HG03342 (cell line): Measurements from ENCODE around the gene GPR146.

Experiments used
- ATAC-seq: cut with Tn5 transposase; IDR thresholded peaks from one replicate; pipeline ENCODE4 v1.9.1; 2021; ENCODE audit warnings: mild to moderate bottlenecking, moderate library complexity; ENCODE audit not compliant: unreplicated experiment

Gene GPR146

DNA sequence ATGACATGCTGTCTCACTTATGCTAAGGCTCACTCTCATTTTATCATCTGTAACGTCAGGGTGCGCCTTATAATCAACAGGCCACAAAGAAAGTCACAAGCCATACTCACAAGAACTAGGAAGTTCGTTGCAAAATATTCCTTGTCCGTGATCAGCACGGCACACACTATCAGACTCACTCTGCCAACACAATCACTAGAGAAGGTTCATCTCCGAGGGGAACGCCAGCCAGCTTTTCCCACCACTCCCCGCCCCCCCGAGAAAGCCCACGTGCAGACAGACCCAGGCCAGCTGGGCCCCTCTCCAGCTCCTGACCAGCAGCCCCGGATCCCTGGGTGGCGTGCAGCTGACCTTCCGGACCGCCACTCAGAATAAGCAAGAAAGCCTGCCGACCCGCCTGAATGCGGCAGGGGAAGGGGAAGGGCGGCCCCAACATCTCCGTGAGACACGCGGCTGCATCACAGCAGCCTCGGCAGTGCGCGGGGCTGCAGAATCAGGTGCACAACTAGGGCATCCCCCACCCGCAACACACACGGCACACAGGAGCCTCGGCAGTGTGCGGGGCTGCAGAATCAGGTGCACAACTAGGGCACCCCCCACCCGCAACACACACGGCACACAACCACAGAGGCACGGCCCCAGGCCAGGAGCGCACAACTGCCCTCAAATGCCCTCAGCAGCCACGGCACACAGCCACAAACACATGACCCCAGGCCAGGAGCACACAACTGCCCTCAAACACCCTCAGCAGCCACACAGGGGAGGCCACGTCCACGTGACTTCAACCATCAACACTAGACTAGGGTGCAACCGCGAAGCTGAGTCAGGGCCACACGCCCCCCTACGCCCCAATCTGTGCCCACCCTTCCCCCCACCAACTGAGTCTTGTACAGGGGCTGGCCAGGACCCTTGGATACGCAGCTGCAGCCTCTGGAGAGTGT is 2.5 kb upstream of the GPR146 start:
- ATAC-seq = no peak

- no peak for ATAC-seq
Measured at GRCh38 chr7:1042492-1042833, 1.9 kb upstream of the GPR146 start.

DNA sequence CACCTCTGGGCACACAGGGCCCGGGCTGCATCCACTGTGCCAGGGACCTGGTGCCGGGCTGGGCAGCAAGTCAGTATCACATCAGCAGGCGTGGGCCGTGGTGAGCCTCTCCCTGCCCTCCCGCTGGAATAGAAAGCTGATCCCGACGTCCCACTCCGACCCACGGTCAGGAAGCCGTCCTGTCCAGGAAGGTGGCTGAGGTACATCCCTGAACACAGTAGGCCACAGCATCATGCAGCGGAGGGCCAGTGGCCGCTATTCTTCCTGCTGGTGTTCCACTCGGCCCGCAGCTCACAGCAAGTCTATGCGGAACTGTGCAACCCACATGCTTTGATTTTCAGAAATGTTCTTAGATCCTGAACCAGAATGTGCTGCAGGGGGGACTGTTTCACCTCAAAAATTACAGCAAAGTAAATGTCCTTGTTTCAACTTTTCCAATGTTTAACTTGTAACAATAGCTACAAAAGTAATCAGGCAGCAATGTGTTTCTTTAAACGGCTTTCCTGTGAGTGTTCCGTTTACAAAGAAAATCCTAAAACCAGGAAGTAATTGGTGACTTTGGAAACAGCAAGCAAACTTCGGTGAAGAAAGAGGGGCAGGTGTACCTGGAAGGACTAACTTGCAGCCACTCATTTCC is 676 bp upstream of the GPR146 start:
- ATAC-seq = no peak

DNA sequence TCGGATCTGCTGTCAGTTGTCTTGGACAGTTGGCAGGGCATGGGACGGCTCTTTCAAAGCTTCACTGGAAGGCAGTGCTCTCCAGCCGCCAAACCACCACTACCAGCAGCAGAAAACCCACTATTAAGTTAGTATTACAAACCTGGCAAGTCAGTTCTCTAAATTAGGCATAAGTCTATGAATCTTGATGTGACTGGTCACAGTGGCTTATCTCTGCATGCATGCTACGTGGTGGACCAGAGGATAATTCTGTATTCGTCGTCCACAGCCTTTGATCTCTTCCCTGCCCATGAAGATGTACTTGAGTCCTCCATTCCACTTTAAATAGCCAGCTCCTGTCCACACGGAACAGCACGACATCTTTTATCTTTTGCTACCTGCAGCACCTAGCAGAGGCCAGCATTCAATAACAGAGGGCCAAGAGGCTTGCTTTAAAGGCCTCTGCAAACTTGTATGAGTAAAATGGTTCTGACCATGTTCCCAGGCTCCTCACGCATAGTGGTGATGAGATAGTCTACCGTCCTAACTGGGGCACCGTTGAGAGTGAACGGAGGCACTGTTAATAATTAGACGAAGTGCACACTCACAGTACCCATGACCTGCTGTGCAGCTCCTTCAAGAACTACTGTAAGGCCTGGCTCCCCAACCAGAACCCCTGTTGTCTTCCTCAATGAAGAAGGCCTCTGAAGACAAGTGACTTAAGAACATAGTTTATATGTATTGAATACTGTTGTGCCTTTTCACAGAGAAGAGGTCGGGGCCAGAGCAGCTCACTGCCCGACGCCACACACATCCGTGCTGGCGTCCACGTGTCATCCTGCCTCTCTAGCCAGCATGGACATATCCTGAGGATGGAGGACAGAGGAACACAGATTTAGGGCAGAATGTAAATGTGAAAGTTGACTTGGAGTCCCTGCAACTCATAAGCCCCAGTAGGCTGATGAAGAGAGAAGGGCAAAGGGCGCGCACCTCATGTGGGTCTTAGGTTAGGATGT is 1.0 kb downstream of the GPR146 start:
- ATAC-seq = no peak

DNA sequence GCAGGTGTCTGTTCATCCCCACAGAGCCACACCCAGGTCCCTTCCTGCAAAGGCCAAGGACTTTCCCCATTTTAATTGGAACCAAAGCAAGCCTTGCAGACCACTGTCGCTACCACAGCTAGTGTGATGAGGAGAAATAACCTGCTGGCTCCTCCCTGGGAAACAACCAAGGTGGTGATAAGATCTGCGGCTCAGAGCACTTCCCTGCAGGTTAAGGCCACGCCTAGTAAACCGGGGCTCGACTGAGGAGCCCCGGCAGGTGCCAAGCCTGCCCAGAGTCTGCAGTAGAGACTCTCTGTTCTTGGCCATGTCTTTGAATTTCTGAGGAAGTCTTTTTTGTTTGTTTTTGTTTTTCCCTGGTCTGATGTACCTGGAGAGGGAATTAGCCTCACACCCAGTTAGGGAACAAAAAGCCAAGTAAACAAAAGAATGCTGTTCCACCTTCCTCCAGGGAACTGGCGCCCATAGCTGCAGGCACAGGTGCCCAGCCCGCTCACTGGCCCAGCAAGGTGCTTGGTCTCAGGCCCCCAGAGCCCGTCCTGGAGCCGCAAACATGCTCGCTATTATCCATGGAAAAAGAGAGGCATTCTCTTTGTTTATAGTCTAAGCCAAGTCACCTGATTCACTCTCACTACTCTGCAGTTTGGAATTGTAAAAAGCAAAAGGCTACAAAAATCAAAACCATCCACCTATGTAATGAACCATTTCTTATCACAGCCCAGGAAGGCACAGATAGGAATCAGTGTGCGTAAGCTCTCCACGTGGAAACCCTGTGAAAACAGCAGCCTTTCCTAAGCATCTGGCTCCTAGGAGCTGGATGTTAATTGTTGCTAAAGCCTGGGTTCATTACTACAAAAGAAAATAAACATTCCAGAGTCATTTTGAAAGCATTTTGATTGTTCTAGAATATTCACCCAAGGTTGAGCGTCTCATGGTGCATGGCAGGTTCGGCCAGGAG is 2.7 kb downstream of the GPR146 start:
- ATAC-seq = no peak

DNA sequence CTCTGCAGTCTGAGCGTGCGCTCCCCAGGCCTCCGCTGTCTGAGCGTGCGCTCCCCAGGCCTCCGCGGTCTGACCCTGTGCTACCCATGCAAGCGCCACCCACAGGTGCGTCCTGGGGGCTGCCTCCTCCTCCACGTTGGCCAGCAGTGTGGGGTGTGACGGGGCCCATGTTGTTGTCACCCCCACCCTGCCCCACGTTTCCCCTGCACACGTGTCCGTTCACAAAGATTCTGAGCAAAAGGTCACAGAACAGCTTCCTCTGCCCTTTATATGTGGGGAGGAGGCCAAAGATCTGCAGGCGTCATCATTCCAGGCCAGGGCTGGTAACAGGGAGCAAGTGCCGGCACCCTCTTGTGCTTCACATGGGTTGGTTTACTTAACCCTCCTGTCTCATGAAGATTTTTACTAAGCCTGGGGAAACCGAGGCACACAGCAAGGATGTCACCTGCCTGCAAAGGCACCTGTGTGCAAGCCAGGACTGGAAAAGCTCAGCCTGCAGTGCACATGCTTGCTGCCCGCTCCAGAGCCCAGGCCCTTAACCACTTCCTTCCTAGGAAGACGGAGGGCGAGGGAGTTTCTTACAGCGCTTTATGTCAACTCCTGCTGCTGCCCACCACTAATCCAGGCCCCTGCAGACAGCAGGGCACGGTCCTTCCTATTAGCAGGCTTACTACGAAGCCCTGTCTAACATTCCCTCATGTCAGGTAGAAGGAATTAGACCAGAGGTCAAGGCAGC is 4.8 kb downstream of the GPR146 start:
- no peak for ATAC-seq

DNA sequence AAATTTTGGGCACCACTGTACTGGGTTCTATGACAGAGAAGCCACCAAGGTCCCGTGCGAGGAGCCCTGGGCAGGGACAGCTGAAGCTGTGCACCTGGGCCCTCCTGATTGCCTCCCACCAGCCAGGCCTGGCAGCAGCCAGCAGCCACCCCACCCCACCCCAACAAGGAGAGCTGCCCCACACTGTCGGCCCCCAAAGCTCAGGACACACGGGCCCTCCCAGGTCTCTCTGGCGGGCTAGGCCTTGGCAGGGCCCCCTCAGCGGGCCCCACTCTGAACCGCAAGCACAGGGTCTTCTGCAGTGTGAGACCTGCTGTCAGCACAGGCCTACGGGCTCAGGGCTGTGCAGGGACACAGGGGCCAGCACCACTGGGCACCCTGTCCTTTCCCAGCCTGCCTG is 5.5 kb downstream of the GPR146 start:
- ATAC-seq = no peak

GRCh38 chr7:1050254-1050906 is 6.0 kb downstream of the GPR146 start:
- no peak for ATAC-seq

DNA sequence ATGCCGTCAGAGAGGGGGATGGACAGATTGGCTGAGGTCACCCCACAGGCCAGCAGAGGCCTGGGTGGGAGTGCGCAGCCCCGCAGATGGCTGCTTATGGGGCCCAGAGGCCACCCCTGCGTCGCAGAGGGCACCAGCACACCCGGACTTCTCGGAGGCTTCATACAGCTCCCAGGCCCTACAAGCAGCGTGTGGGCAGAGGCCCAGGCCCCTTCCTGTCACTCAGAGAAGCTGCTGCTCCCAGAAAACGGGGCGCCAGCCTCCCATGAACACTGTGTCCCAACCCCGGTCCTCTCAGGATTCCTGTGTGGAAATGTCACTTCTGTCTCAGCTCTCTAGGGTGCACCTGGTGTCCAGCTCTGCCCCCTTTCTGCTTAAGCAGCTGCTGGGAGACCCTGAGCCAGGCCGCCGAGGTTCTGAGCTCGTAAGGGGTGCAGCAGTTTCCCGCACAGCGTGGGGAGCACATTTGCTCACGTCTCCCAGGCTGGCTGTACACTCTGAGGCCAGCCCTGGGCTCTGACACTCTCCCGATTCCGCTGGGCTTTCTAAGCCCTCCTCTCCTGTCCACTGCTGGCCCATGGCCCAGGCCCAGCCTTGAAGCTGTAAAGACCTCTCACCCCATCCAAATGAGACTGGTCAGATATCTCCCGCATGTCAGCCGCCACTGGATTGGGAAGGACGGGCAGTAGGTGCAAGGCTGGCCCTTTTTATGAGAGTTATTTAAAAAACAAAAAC is 6.8 kb downstream of the GPR146 start:
- ATAC-seq = no peak

- no peak for ATAC-seq
Measured at GRCh38 chr7:1052031-1052818, 7.9 kb downstream of the GPR146 start.

- no peak for ATAC-seq
Measured at GRCh38 chr7:1053002-1053411, 8.7 kb downstream of the GPR146 start.

DNA sequence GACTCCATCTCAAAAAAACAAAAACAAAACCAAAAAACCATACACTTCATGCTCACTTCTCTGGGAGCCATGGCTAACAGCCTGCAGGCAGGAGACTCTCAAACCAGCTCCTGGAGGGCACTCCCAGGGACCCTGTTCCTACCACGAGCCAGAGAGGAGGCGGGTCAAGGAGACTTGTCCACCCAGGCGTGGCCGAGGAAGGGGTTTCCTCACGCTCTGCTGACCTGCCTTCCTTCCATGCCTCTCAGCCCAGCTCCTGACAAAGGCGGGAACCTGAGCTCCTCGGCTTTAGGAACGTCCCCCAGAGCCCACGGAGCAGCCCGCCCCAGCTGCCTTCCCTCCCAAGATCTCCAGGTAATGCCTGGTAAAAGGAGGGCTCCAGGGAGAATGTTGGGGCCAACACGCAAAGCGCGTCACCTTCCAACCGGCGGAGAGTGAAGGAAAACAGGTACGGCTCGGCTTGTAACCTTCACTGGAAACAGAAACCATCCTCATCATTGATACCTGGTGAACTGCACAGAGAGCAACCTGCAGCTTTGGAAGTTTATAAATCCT is 9.5 kb downstream of the GPR146 start:
- ATAC-seq = no peak

DNA sequence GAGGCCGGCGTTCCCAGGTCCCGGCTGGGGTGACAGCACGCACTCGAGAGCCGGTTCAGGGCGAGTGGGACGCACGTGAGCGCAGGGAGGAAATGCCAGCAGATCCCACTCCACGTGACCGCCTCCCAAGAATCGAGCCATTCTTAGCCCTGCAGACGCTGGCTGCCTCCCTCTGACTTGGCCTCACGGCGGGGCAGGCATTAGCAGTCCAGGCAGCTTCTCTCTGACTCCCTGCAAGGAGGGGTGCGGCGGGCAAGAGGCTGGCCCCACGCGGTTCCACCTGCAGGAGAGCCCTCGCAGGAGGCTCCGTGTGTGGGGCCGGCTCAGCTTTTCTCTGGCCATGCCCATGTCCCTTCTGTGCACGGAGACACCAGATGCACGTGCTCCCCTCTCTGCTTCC is 10.1 kb downstream of the GPR146 start:
- no peak for ATAC-seq

- ATAC-seq = no peak
Measured at GRCh38 chr7:1054861-1055450, 10.6 kb downstream of the GPR146 start.

- no peak for ATAC-seq
Measured at GRCh38 chr7:1055491-1055955, 11.2 kb downstream of the GPR146 start.

GRCh38 chr7:1055956-1056784 is 11.8 kb downstream of the GPR146 start:
- ATAC-seq = no peak
